Prostate gland (tissue), 2 donors: ENCODE results near the gene CTDP1.

ENCODE experiments used
- POLR2A ChIP-seq: fragments of 450-650 bp; IDR thresholded peaks from one replicate; pipeline ENCODE4 v1.6.1; 2016; ENCODE audit warnings: antibody characterized with exemption, mild to moderate bottlenecking
- TF ChIP-seq, protein P1 (sequence below), 4 experiments: fragments of 200-600 bp in 2 of 4; fragments of 450-650 bp in 2 of 4; sonication (generic) in 2 of 4; IDR thresholded peaks; 1 replicate in 3 of 4; 2 replicates in 1 of 4; pipeline ENCODE4 v1.5.1; 2016 to 2019; ENCODE audit warnings: antibody characterized with exemption in 4 of 4, mild to moderate bottlenecking in 2 of 4, moderate library complexity in 2 of 4

DNA sequence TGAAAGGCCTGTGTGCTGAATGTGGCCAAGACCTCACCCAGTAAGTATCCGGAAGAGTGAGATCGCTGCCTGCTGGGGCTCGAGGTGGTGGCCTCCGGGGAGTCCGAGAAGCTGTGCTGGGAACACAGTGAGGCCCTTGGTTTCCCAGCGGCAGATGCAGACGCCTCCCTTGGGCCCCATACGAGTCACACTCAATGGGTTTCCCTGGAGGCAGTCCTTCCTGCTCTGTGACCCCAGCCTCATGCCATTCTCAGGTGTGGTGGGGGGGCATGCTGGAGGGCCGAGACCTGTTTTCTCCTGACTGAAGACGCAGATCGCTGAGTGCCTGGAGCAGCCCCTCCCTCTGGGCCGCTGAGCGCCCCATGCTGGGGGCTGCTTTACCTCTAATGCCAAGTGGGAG lies 15.7 kb downstream of the CTDP1 start:
- TF ChIP-seq POLR2A, result no peak
- TF ChIP-seq, protein P1, sequence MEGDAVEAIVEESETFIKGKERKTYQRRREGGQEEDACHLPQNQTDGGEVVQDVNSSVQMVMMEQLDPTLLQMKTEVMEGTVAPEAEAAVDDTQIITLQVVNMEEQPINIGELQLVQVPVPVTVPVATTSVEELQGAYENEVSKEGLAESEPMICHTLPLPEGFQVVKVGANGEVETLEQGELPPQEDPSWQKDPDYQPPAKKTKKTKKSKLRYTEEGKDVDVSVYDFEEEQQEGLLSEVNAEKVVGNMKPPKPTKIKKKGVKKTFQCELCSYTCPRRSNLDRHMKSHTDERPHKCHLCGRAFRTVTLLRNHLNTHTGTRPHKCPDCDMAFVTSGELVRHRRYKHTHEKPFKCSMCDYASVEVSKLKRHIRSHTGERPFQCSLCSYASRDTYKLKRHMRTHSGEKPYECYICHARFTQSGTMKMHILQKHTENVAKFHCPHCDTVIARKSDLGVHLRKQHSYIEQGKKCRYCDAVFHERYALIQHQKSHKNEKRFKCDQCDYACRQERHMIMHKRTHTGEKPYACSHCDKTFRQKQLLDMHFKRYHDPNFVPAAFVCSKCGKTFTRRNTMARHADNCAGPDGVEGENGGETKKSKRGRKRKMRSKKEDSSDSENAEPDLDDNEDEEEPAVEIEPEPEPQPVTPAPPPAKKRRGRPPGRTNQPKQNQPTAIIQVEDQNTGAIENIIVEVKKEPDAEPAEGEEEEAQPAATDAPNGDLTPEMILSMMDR (IDR thresholded peaks at IDR 0.05), result no peak
